GM19099 (cell line): ENCODE data around the gene HOXC5.

Experiments used
- POLR2A ChIP-seq: IDR thresholded peaks from 3 replicates; pipeline ENCODE4 v1.6.1; 2011; ENCODE audit warnings: low read depth; ENCODE audit not compliant: insufficient read length; ENCODE audit errors: extremely low read depth

Gene HOXC5

DNA sequence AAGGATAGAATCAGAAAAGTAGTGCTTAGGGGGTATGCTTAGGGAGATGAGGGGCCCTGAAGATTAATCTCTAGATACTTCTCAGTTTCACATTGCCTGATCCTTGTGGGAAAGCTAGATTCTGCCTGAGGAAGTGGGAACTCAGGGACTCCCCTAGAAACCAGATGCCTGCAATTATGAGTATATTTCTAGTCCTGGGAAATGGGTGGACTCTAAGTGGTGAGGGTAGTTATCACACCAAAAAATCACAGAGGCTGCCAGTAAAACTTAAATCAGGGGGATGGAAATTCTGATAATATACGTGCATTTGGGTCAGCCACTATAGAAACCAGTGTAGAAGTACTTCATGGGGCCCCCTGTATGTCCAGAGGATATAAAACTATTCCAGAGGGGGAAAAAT lies 39.1 kb downstream of the HOXC5 start:
- no peak for TF ChIP-seq POLR2A

DNA sequence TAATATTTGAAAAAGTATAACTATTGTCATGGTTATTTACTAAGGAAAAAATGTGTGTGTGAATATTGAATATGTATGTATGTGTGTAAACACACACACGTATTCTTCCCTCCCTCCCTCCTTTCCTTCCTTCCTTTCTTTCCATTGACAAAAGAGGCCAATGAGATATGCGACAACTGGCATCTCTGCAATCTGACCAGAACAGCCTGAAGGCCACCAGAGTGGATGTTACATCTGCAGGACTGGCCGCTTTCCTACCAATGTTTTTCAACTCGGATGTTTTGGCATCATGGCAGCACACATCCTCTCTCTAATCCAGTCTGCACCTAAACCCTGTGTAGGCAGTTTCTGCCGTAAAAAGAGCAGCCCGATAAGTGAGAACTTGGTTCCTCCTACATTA lies 41.5 kb downstream of the HOXC5 start:
- TF ChIP-seq POLR2A = no peak

- no peak for TF ChIP-seq POLR2A
These were observed 42.6 kb downstream of the HOXC5 start for GRCh38 chr12:54075409-54075808.

DNA sequence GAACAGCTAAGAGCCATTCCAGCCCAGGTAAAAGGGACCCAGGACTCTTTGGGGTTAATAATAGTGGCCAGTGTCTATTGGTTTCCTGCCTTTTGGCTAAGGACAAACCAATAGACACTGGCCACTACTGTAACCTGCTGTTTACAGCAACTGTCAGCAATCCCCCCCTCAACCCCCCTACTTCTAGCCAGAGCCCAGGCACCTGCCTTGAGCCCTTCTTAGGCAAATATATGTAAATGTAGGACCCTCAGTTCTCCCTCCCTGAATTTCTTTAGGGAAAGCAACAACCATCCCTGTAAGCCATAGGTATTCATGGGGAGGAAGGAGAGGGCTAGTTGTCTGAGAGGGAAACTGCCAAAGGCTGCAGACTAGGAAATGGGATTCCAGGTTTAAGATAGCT lies 43.1 kb downstream of the HOXC5 start:
- no peak for TF ChIP-seq POLR2A

DNA sequence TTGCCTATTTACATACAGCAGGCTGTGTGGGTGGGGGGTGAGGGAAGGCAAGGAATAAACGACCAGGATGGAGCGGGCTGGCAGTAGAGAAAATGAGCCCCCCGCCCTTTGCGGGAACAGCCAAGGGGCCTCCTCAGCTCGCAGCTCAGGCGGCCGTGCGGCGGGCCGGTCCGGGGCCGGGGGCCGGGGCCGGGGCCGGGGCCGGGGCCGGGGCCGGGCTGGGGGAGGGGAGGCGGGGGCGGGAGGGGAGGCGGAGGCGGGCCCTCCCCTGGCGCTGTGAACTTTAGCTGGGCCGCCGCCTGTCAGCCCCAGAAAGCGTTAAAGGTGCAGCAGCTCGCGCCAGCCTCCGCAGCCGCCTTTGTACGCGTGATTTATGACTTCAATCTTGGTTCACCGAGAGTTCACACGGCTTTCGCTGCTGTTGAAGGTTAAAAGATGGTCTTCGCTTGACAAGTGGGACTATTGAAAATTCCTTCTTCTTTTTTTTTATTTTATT lies 49.6 kb downstream of the HOXC5 start:
- TF ChIP-seq POLR2A = no peak
